Endothelial cell (in vitro differentiated cells): ENCODE measurements around the gene MPG. TPM values are rescaled to one million over a fixed set of nuclear protein-coding genes. Genes with fewer than 3 reads are reported as not detected.

Source experiments
- DNase-seq: peaks from one replicate; pipeline ENCODE4 v3.0.0; 2021; ENCODE audit warnings: low spot score
- H3K27ac Mint-ChIP-seq: one replicate; pipeline ENCODE4 v1.8.0; 2021; ENCODE audit warnings: mixed read lengths, inconsistent platforms; ENCODE audit not compliant: unreplicated experiment
- H3K27me3 Mint-ChIP-seq: one replicate; pipeline ENCODE4 v1.8.0; 2021; ENCODE audit warnings: mild to moderate bottlenecking, moderate library complexity, mixed read lengths, inconsistent platforms; ENCODE audit not compliant: unreplicated experiment
- H3K36me3 Mint-ChIP-seq: one replicate; pipeline ENCODE4 v1.8.0; 2021; ENCODE audit warnings: mild to moderate bottlenecking, low read depth, mixed read lengths, inconsistent platforms; ENCODE audit not compliant: unreplicated experiment
- H3K4me1 Mint-ChIP-seq: one replicate; pipeline ENCODE4 v1.8.0; 2021; ENCODE audit warnings: mild to moderate bottlenecking, mixed read lengths, inconsistent platforms; ENCODE audit not compliant: unreplicated experiment
- H3K4me3 Mint-ChIP-seq: one replicate; pipeline ENCODE4 v1.8.0; 2021; ENCODE audit warnings: mild to moderate bottlenecking, mixed read lengths, inconsistent platforms; ENCODE audit not compliant: unreplicated experiment
- H3K9me3 Mint-ChIP-seq: one replicate; pipeline ENCODE4 v1.8.0; 2021; ENCODE audit warnings: mixed read lengths, inconsistent platforms; ENCODE audit not compliant: unreplicated experiment
- CTCF ChIP-seq: fragments of 200-600 bp; sonication (generic); IDR thresholded peaks from one replicate; pipeline ENCODE4 v1.5.0; 2021; ENCODE audit warnings: antibody characterized with exemption; ENCODE audit not compliant: unreplicated experiment
- total RNA-seq: library from RNA; stranded (reverse); fragmentation: NEBNext Ultra II Directional; extraction: Animal tissue kit (Norgen Biotek cat#: 25700); gene quantifications from one replicate; pipeline ENCODE4 v1.2.1, GENCODE V29; 2021; ENCODE audit not compliant: unreplicated experiment

The MPG gene
- total RNA-seq, 1 donor from 2014 or later: 38.6 TPM

- no peaks in the 10 kb centered on the region for H3K36me3 Mint-ChIP-seq
- no peak overlapping the region for H3K4me3 Mint-ChIP-seq
- peaks cover 2% of the 10 kb centered on the region for H3K4me1 Mint-ChIP-seq
- no peak overlapping the region for H3K27ac Mint-ChIP-seq
- no peak for DNase-seq
- no peaks in the 10 kb centered on the region for H3K27me3 Mint-ChIP-seq
- no peaks in the 10 kb centered on the region for H3K9me3 Mint-ChIP-seq
- no peak for TF ChIP-seq CTCF
Observed at GRCh38 chr16:129075-129474, 51.0 kb downstream of the MPG start.

GRCh38 chr16:130533-131173 is 52.6 kb downstream of the MPG start:
- no peaks in the 10 kb centered on the region for H3K9me3 Mint-ChIP-seq
- H3K4me3 Mint-ChIP-seq: peak overlapping the region; percentile 79
- H3K27ac Mint-ChIP-seq: no peak overlapping the region
- H3K36me3 Mint-ChIP-seq: no peaks in the 10 kb centered on the region
- no peak for DNase-seq
- no peak for TF ChIP-seq CTCF
- no peaks in the 10 kb centered on the region for H3K27me3 Mint-ChIP-seq
- peaks cover 2% of the 10 kb centered on the region for H3K4me1 Mint-ChIP-seq

- Mint-ChIP-seq H3K36me3 (no peaks in the 10 kb centered on the region), H3K9me3 (no peaks in the 10 kb centered on the region), H3K27me3 (no peaks in the 10 kb centered on the region), H3K27ac (no peak overlapping the region), H3K4me3 (no peak overlapping the region), H3K4me1 (peaks cover 4% of the 10 kb centered on the region)
- no peak for DNase-seq
- no peak for TF ChIP-seq CTCF
Observed at GRCh38 chr16:132120-132519, 54.1 kb downstream of the MPG start.

GRCh38 chr16:133716-134115 is 55.7 kb downstream of the MPG start:
- H3K27me3 Mint-ChIP-seq: no peaks in the 10 kb centered on the region
- H3K4me1 Mint-ChIP-seq: peaks cover 4% of the 10 kb centered on the region
- TF ChIP-seq CTCF: no peak
- H3K9me3 Mint-ChIP-seq: no peaks in the 10 kb centered on the region
- H3K27ac Mint-ChIP-seq: no peak overlapping the region
- no peak overlapping the region for H3K4me3 Mint-ChIP-seq
- DNase-seq: no peak
- no peaks in the 10 kb centered on the region for H3K36me3 Mint-ChIP-seq

Other genes starting within 250 kb of the MPG start
- gene POLR3K, start 24.6 kb upstream of the MPG start, total RNA-seq: 11.9 TPM
- gene SNRNP25, start 24.4 kb upstream of the MPG start, total RNA-seq: 30.6 TPM
- gene RHBDF1, start 5.6 kb upstream of the MPG start, total RNA-seq: 60.7 TPM
- 39.1 TPM for gene NPRL3, start 60.4 kb downstream of the MPG start, total RNA-seq
- not detected for gene HBZ, start 74.4 kb downstream of the MPG start, total RNA-seq
- not detected for gene HBM, start 87.8 kb downstream of the MPG start, total RNA-seq
- not detected for gene HBA2, start 94.7 kb downstream of the MPG start, total RNA-seq
- not detected for gene HBA1, start 98.5 kb downstream of the MPG start, total RNA-seq
- gene HBQ1, start 102.2 kb downstream of the MPG start, total RNA-seq: not detected
- gene LUC7L, start 151.2 kb downstream of the MPG start, total RNA-seq: 92.2 TPM
- 72.3 TPM for gene FAM234A, start 156.6 kb downstream of the MPG start, total RNA-seq
- not detected for gene RGS11, start 197.7 kb downstream of the MPG start, total RNA-seq
- gene ARHGDIG, start 202.4 kb downstream of the MPG start, total RNA-seq: not detected
- gene PDIA2, start 204.9 kb downstream of the MPG start, total RNA-seq: not detected